ENCODE results near the gene PTPRN2. TPM values are rescaled to one million over a fixed set of nuclear protein-coding genes. Genes with fewer than 3 reads are reported as not detected.

PTPRN2 gene
- total and polyA plus RNA-seq, 2 of the 8 experiments (the other 6 are each of a cell fraction or from before 2014, with no cell fraction given) = 2.6 to 4.5 TPM

- TF ChIP-seq JUN (IDR thresholded peaks at IDR 0.05; ENCODE audit: low read depth, low read length) (no peak), KDM4A (IDR thresholded peaks at IDR 0.05; ENCODE audit: low read depth, low read length, severe bottlenecking) (no peak)
These were observed 348.2 kb downstream of the PTPRN2 start (continued) for GRCh38 chr7:158239290-158239981.

Measured in H1 (cell line).